GM18951 (cell line): ENCODE measurements around the gene LHPP.

Experiments
- POLR2A ChIP-seq: IDR thresholded peaks from 4 replicates; pipeline ENCODE4 v1.6.1; 2011; ENCODE audit warnings: mild to moderate bottlenecking; ENCODE audit not compliant: insufficient read length, insufficient read depth; ENCODE audit errors: extremely low read depth
- in situ Hi-C: fragments of 300-500 bp; cut with MboI; formaldehyde crosslinking; loops from one replicate; pipeline ENCODE4 v1.12.0; 2022; ENCODE audit warnings: low sequenced_read_pairs, mixed read lengths, inconsistent platforms; ENCODE audit not compliant: unreplicated experiment

LHPP gene

DNA sequence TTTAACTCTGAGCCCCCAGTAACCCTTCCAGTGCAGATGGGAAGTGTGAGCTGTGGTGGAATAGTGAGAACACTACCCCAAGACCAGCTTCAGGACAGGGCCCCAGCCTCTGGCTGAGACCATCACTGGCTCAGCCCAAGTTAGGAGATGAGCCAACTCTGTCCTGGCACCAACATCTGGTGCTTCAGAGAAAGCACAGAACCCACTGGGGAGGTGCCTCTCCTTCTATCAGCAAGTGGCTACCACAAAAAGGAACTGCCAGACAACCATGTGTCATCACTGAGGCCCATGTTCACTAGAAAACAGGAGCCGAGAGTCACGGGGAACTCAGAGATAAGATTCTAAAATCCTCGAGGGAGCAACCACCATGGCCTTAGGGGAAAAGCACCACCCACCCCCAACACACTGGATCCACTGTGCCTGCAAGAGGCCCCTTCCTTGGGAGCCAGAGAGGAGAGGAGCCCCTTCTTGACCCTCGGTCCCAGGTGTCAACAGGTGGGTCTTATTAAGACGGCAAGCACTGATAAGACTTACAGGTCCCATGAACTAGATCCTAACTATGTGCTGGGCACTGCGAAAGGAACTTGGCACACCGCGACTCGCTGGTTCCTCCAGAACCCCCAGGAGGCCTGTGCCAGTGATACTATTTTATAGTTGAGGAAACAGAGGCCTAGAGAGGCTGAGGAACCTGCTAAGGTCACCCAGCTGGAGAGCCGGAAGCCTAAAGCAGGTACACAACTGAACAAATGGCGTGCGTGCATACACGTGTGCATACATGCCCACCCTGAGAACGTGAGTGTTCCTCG is 179.9 kb downstream of the LHPP start:
- in situ Hi-C loops = no loop called here

DNA sequence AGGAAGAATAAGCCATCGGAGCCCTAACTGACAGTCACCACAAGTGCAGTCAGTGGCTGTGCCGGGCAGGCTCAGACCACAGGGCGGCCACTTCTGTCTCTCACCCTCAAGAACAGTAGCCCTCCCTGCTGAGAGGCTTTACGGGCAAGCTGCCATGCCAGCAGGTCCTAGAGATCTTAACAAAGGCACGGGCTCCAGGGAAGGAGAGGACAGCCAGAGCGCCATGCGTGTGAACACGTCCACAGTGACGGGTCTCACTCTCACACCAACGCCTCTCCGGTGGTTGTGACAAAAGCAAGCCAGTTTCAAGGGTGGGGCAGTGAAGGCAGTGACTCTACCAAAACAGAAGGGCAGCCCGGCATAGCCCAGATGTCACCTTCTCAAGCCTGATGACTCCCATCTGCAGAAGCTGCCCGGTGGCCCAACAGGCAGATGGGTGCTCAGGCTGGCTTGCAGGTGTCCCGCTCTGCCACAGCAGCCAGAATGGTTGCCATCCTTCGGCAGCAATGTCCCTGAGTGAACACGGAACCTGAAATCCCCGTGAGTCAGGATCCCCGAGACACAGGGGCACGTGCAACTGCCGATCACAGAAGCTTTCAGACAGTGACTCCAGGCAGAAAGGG is 180.6 kb downstream of the LHPP start:
- no peak for TF ChIP-seq POLR2A
- in situ Hi-C loops = no loop called here

More for the DNA sequence above, 179.9 kb downstream of the LHPP start:
- TF ChIP-seq POLR2A = no peak

DNA sequence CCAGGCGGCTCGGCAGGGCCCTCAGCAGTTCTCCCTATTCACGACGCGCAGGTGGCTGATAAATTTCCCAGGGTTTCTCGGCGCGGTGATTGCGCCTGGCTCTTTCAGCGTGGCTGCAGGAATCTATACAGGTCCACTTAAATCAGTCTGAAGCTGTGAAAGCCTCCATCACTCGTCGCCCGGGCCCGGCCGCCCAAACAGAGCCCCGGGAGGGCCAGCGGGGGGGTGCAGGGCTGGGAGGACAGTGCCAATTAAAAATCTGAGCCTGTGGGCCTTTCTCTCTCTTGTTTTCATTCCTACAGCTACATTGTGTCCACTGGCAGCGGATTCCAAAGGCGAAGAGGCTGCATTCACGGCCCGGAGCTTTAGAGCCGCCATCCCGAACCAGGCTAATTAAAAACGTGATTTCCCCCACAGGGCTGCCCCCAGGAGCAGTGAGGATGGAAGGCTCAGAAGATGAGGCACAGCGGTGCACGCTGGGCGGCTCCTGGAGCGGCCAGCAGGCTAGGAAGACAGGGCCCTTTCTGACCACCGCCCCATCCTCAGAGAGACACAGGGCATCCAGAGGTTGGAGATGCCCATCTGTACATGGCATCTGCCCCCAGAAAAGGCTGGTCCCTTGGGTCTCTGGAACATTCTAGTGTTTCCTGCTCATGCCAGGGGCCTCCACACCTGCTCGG is 181.8 kb downstream of the LHPP start:
- no peak for TF ChIP-seq POLR2A
- in situ Hi-C loops = no loop called here

DNA sequence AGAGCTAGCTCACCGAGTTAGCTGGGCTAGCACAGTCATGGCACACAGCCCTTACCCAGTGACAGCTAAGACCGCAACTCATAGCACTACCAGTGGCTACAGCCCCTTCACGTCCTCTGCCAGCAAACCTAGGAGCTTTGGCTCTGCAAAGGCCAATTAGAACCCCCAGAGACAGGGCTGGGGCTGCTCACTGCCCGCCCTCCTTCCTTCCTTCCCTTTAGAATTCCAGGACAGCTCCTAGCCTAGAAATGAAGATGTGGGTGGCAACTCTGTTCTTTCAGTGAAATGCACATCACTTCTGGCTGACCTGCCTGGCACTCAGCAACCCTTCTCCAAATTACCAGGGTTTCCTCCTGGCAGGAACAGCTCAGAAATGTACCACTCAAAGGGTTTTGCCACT is 182.6 kb downstream of the LHPP start:
- TF ChIP-seq POLR2A = no peak
- in situ Hi-C loops = no loop called here

DNA sequence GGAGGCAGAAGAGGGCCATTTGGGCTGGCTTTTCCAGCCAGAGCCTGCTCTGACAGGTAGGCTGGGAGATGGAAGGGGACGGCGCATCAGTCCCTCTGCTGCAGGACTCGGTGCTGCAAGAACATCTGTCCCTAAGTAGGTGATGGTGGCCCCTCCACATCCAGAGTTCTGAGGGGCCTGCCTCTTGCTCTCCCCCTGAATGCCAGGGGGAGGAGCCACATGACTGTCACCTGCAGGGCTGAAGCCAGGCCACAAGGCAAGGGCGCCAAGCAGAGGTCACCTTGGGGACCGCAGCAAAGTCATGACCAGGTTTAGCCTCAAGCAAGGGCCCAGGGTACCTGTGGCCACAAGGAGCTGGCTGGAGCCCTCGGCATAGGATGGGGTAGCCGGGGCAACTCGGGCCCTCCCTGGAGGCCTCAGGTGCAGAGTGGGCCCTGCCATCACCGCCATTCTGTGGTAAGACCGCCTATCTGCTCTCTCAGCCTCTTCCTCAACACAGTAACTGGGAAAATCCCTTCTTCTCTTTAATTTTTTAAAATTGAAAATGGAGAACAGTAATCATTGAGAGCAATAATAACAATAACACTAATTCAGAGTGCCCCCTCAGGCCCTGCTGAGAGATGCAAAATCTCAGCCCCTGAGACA is 183.3 kb downstream of the LHPP start:
- TF ChIP-seq POLR2A = no peak
- in situ Hi-C loops = no loop called here

DNA sequence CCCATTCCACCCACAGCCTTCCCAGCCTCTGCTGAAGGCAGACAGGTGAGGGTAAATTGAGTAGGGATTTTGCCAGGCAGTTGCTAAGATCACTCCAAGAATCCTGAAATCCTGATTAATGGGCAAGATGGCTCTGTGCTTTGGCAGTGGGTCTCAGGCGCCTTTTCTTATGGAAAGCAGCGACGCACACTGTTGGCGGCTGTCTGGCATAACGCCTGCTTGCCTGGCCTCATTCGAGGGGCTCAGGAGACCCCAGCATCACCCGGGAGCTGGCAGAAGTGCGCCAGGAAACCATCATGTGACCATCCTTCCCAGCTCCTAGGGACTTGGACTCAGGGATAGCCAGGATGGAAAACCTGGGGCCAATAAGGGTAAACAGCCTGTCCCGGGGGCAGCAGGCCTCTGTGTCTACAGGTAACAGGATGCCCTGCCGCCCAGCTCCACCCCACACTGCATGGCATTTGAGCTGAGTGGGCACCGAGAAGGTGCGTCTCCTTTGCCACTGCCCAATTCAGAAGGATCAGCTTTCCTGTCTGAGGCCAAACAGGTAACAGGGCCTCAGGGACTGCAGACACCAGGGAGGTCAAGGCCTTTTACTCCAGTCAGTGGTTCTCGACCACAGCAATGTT is 184.0 kb downstream of the LHPP start:
- no peak for TF ChIP-seq POLR2A
- in situ Hi-C loops = no loop called here

DNA sequence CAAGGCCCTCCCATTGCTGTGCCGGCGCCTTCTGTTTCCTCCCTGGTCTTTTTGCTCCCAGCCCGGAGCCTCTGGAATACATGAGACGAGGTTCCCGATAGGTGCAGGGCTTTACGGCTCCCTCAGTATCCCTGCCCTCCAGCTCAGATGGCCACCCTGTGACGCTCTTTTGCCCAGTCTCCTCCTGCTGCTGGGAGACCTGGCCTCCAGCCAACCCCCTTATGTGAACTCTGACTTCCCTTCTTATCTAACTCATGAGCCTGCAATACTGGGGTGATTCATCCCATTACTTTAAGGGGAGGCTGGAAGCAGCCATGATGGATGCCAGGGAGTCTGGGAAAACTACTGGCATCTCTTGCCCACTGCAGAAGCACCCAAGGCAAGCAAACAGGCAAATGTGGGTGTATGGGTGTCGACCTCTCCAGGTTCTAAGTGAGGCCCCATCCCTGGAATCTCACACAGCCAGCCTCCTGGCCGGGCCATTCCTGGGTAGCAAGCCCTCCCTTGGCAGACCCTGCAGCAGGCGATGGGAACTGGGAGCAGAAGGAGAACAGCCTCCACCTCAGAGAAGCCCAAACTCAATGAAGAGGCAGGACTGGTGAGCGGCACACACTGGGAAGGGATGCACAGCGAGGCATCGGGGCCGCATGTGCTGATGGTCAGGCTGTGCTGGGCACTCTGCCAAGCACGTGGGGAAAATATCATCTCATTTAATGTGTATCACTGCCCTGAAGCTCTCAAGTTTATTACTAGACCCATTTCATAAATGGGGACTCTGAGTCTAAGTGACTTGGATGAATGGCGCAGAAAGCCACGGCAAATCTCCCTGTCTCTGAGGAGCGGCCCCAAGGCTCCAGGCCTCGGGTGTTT is 185.1 kb downstream of the LHPP start:
- in situ Hi-C loops = no loop called here
- no peak for TF ChIP-seq POLR2A

DNA sequence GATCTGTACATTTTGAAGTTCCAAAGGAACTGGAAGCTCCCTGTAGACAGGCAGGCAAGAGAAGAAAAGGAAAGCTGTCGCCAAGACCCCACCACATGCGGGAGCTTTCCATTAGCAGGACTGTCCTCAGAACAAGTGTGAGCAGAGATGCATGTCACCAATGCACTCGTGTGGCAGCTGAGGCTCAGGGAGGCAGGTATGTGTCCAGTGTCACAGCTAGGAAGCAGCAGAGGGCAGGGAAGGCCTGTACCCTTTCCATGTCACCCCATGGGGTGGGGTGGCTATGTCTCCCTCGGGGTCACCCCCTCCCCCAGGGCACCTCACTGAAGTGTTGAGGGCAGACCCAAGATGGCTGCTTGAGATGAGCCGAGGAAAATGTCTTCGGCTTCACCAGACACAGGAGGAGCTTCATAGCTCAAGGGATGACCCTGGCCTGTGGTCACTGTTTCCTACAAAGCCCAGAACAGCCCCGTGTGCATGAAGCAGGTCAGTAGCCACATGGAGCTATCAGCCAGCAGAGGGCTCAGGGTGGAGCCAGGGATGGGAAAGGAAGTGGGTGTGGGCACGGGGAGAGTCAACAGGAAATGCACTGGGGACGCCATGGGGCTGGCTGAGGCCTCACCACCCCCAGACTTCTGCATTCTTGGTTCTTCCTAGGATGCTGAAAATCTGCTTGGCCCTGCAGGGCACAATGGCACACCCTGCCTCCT is 186.0 kb downstream of the LHPP start:
- no peak for TF ChIP-seq POLR2A
- in situ Hi-C loops = no loop called here

DNA sequence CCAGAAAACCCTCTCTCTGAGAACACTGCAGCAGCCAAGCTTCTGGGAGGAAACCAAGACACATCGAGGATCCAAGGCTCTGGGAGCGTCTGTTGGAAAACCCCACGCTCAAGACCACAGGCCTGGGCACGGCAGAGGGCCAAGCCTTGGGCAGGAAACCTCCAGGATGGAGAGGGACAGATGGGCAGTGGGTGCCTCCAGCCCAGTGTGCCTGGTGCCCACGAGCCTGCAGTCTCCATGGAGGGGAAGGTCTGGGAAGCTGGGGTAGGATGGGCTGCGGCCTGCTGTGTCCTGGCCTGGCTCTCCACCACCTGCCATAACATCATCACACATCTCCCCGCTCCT is 186.5 kb downstream of the LHPP start:
- TF ChIP-seq POLR2A = no peak
- in situ Hi-C loops = no loop called here

DNA sequence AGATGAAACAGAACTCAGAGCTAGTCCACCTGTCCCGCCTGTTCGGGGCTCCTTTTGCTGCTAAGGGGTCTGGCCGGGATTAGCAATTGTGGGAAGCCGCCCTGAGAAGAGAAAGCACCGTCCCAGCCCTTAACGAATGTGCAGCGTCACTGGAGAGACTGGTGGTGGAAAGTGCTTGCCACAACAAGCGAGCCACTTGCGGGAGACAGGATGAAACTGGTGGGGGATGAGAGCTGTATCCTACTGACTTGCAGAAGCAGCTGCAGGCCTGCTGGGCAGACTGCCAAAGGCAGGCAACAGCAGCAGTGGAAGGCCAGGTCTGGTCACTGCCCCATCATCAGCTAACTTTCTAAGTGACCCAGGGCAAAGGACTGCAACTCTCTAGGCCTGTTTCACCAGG is 187.1 kb downstream of the LHPP start:
- in situ Hi-C loops = no loop called here
- no peak for TF ChIP-seq POLR2A

DNA sequence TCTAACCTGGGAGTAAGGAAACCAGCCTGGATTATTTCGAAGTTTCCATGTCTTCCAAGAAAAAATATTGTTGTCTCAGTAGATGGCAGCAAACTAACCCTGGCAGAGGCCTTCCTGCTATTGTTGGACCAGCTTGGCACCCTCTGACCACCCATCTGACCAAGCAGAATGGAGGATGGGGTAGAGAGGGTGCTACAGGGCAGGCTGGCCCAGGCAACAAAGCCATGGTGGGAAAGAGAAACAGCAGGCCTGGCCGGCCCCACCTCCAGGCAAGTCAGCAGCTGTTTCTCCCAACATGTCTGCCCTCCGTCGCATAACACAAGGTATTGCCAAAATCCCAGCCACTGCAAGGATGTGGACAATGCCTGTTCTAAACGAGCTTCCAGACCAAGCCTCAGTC is 187.6 kb downstream of the LHPP start:
- no peak for TF ChIP-seq POLR2A
- in situ Hi-C loops = no loop called here

DNA sequence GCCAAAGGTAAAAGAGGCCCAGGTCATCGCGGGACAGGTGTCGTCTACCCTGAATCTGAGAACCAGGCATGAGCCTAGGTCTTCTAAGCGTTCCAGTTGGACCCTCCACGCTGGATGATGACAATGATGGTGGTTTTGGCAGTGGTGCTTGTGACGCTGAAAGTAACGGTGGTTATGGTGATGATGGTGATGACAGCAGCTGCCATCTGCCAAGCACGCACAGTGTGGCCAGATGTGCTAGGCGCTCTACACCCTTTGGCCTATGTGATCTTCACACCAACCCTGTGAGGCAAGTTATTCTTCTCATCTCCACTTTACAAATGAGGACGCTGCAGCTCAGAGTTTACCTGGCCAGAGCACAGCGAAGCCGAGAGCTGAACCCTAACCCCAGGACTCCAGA is 188.6 kb downstream of the LHPP start:
- no peak for TF ChIP-seq POLR2A
- in situ Hi-C loops = no loop called here
